Calu3 (cell line): ENCODE data around the gene DCLK1. TPM values are rescaled to one million over a fixed set of nuclear protein-coding genes. Genes with fewer than 3 reads are reported as not detected.

ENCODE experiments used
- BruUV-seq: library from RNA; stranded (reverse); fragments of 400-500 nt; replicated peaks from 2 replicates; lab custom pipeline; 2021; lab: Mats Ljungman, UMichigan
- CTCF ChIA-PET: fragments of 300-600 bp; sonication (Branson Sonifier 250); formaldehyde crosslinking; loops from one replicate; lab custom pipeline; 2022; ENCODE audit warnings: antibody characterized with exemption; lab: Charles Lee
- DNase-seq: peaks from one replicate; pipeline ENCODE4 v3.0.0; 2022
- H3K27ac Mint-ChIP-seq: one replicate; pipeline ENCODE4 v1.8.0; 2022; ENCODE audit warnings: mixed read lengths; ENCODE audit not compliant: unreplicated experiment
- H3K27me3 Mint-ChIP-seq: one replicate; pipeline ENCODE4 v1.8.0; 2022; ENCODE audit warnings: mixed read lengths; ENCODE audit not compliant: unreplicated experiment
- H3K36me3 Mint-ChIP-seq: one replicate; pipeline ENCODE4 v1.8.0; 2022; ENCODE audit warnings: mild to moderate bottlenecking, moderate library complexity, mixed read lengths; ENCODE audit not compliant: insufficient read depth, unreplicated experiment
- H3K4me1 Mint-ChIP-seq: one replicate; pipeline ENCODE4 v1.8.0; 2022; ENCODE audit warnings: mild to moderate bottlenecking, low read depth, mixed read lengths; ENCODE audit not compliant: unreplicated experiment
- H3K4me3 Mint-ChIP-seq: one replicate; pipeline ENCODE4 v1.8.0; 2022; ENCODE audit warnings: mild to moderate bottlenecking, low read depth, moderate library complexity, mixed read lengths; ENCODE audit not compliant: unreplicated experiment
- H3K9me3 Mint-ChIP-seq: one replicate; pipeline ENCODE4 v1.8.0; 2022; ENCODE audit warnings: low read depth, mixed read lengths; ENCODE audit not compliant: unreplicated experiment
- intact Hi-C: fragments of 100-400 bp; cut with micrococcal nuclease; formaldehyde crosslinking; loops from one replicate; pipeline ENCODE4 v1.10.0; 2022; ENCODE audit not compliant: unreplicated experiment
- total RNA-seq: library from RNA; stranded (reverse); gene quantifications from 2 replicates; pipeline ENCODE4 v1.2.3, GENCODE V29; 2022
- TF ChIP-seq, protein P1 (sequence below): fragments of 200-600 bp; IDR thresholded peaks from one replicate; pipeline ENCODE4 v1.8.0; 2022; ENCODE audit warnings: antibody characterized with exemption; ENCODE audit not compliant: unreplicated experiment

DCLK1 gene
- total RNA-seq, 1 experiment from 2014 or later = not detected

DNA sequence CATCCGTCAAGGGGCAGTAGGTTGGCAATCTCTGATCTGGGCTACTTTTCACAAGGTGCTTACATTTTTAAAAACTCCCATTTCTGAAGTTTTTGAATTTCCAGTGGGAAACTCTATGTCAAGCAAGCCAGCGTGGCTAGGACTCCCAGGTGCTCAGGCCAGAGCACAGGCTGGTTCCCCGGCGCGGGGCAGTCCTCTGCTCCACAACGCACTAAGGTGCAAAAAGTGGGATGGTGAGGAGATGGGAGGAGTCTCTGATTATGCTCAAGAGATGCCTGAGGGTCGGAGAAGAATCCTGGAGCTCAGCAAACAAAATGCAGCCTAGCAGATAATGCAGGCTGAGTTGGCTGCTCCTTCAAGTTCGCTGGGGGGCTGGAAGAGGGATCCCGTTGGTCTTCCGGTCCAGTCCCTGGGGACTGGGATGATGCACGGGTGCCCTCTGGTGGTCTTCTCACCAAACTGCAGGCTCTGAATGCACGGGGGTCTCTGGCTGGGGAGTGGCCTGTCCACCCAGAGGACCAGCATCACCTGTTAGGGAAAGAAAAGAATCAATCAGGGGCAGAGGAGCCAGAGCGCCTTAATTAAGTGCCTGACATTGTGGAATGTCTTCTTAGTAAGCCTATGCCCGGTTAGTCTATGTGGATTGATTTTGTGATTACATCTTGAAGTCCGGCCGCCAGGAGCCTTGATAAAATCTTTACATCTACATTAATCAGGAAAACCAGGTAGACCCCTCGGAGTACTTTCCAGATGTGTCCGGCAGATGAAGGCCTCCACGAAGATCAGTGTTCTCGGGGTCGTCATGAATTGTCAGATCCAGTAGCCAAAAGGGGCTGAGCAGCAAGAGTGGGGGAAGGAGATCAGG, 410.3 kb downstream of the DCLK1 start:
- Mint-ChIP-seq H3K4me1 (peaks cover 14% of the 10 kb centered on the region), H3K36me3 (no peaks in the 10 kb centered on the region), H3K4me3 (peak overlapping the region; percentile 59), H3K27ac (no peak overlapping the region), H3K27me3 (peaks cover 29% of the 10 kb centered on the region), H3K9me3 (no peaks in the 10 kb centered on the region)
- TF ChIP-seq, protein P1, sequence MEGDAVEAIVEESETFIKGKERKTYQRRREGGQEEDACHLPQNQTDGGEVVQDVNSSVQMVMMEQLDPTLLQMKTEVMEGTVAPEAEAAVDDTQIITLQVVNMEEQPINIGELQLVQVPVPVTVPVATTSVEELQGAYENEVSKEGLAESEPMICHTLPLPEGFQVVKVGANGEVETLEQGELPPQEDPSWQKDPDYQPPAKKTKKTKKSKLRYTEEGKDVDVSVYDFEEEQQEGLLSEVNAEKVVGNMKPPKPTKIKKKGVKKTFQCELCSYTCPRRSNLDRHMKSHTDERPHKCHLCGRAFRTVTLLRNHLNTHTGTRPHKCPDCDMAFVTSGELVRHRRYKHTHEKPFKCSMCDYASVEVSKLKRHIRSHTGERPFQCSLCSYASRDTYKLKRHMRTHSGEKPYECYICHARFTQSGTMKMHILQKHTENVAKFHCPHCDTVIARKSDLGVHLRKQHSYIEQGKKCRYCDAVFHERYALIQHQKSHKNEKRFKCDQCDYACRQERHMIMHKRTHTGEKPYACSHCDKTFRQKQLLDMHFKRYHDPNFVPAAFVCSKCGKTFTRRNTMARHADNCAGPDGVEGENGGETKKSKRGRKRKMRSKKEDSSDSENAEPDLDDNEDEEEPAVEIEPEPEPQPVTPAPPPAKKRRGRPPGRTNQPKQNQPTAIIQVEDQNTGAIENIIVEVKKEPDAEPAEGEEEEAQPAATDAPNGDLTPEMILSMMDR = peak; percentile 92
- intact Hi-C loops = loop anchor here (2.0 kb wide), 1 partner anchor 90 kb away; no protein-coding TSS in a partner anchor
- DNase-seq = peak; percentile 58
- no TSS peak for BruUV-seq
- CTCF ChIA-PET = no interaction called here

DNA sequence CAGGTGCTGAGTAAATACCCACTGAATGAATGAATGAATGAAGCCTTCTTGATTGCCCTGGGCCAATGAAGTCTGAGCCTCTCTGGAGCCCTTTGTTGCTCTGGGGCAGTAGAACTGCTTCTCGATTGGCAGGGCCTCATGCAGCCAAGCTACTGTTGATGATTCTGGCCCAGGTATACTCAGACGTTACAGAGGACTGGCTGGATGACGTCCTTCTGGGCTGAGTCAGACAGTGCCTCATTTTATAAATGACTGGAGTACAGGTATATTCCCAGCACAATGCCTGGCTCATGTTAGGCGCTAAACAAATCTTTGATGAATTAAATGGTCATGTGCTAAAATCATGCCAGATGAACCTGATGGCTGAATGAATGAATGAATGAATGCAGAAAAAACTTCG, 410.9 kb downstream of the DCLK1 start:
- TF ChIP-seq, protein P1 = no peak
- Mint-ChIP-seq H3K4me3 (peak overlapping the region; percentile 59), H3K36me3 (no peaks in the 10 kb centered on the region), H3K4me1 (peaks cover 18% of the 10 kb centered on the region), H3K9me3 (no peaks in the 10 kb centered on the region), H3K27me3 (peaks cover 23% of the 10 kb centered on the region), H3K27ac (no peak overlapping the region)
- BruUV-seq = no TSS peak
- CTCF ChIA-PET = no interaction called here
- no peak for DNase-seq
- intact Hi-C loops = loop anchor here (2.0 kb wide), 1 partner anchor 89 kb away; no protein-coding TSS in a partner anchor

Other genes with a start within 250 kb of the DCLK1 start
- gene SOHLH2, start 83.2 kb upstream of the DCLK1 start, total RNA-seq = not detected in 2 replicates
- not detected in 2 replicates for gene CCDC169, start 166.4 kb upstream of the DCLK1 start, total RNA-seq
- gene SPART, start 215.0 kb upstream of the DCLK1 start, total RNA-seq = not detected in 2 replicates